ENCODE measurements around the gene HAUS7. TPM values are rescaled to one million over a fixed set of nuclear protein-coding genes. Genes with fewer than 3 reads are reported as not detected.

Gene HAUS7
- total and polyA plus RNA-seq, 2 of the 8 experiments (the other 6 are each of a cell fraction or from before 2014, with no cell fraction given): 45.4 to 54.0 TPM

- Histone ChIP-seq H2BK20ac (ENCODE audit: low read length) (no peak overlapping the region), H2BK15ac (ENCODE audit: low read length) (no peak overlapping the region), H4K5ac (ENCODE audit: insufficient read length, low read depth, low read length) (no peak overlapping the region), H3K4ac (replicated peaks; ENCODE audit: insufficient read length, low read depth, low read length) (no peak overlapping the region), H4K8ac (ENCODE audit: extremely low read depth, insufficient read depth, low read length) (no peak overlapping the region), H3K23me2 (ENCODE audit: low read depth, low read length) (peaks cover 2% of the 10 kb centered on the region; the same call in 1 of the 2 replicates), H3K9ac (replicated peaks in 1 of 4; ENCODE audit: extremely low read depth in 1 of 4, low read depth in 3 of 4, low read length in 3 of 4) (no peak overlapping the region), H2BK12ac (ENCODE audit: low read depth, low read length) (no peak overlapping the region), H3K4me3 (ENCODE audit: extremely low read depth in 1 of 4, insufficient read depth in 2 of 4, low read depth in 3 of 4, low read length in 4 of 4) (no peak overlapping the region), H3K4me1 (replicated peaks in 1 of 4; ENCODE audit: control insufficient read depth in 3 of 4, insufficient read depth in 4 of 4, low read length in 3 of 4) (no peaks in the 10 kb centered on the region; a peak in 1 of 7 replicates), H3K27me3 (replicated peaks in 1 of 4; ENCODE audit: control insufficient read depth in 3 of 4, extremely low read depth in 1 of 4, insufficient read depth in 3 of 4, low read length in 3 of 4) (no peaks in the 10 kb centered on the region), H2AFZ (ENCODE audit: low read length) (no peak overlapping the region), H2BK120ac (replicated peaks; ENCODE audit: low read depth, low read length) (no peak overlapping the region), H3K18ac (ENCODE audit: extremely low read depth, low read length) (no peak overlapping the region), H2BK5ac (ENCODE audit: low read depth, low read length) (no peak overlapping the region), H3K23ac (ENCODE audit: insufficient read length) (no peak overlapping the region), H3K4me2 (ENCODE audit: insufficient read depth in 1 of 2, low read depth in 2 of 2, low read length in 2 of 2) (no peak overlapping the region), H3K56ac (replicated peaks; ENCODE audit: insufficient read length, low read depth, low read length) (no peak overlapping the region), H4K20me1 (replicated peaks in 1 of 2; ENCODE audit: control insufficient read depth in 1 of 2, insufficient read depth in 2 of 2, low read length in 2 of 2) (peaks cover 0 to 4% of the 10 kb centered on the region in 2 experiments), H2AK5ac (ENCODE audit: low read depth, low read length) (no peak overlapping the region), H4K91ac (replicated peaks; ENCODE audit: insufficient read length, low read length) (no peak overlapping the region), H3K36me3 (ENCODE audit: control insufficient read depth in 2 of 4, insufficient read depth in 4 of 4, low read length in 3 of 4) (no peaks in the 10 kb centered on the region), H3K27ac (ENCODE audit: low read depth, low read length) (no peak overlapping the region), H3K79me1 (ENCODE audit: low read depth, low read length) (no peaks in the 10 kb centered on the region), H3K14ac (ENCODE audit: insufficient read length) (no peak overlapping the region), H3K79me2 (ENCODE audit: control insufficient read depth in 1 of 2, insufficient read depth in 2 of 2, low read length in 2 of 2) (no peaks in the 10 kb centered on the region), H3K9me3 (ENCODE audit: insufficient read depth in 2 of 2, low read depth in 1 of 2, low read length in 1 of 2) (no peaks in the 10 kb centered on the region)
- 95% methylated on average over 4 of the region's 8 CpGs; no CpG with 5 or more reads in 1 of the 2 experiments for WGBS, 2 experiments (ENCODE audit: extremely low coverage in 1 of 2, insufficient coverage in 1 of 2, insufficient read length in 1 of 2, insufficient replicate concordance in 2 of 2, low coverage in 1 of 2, low lambda C conversion rate in 2 of 2, missing lambda C conversion rate in 1 of 2)
- TF ChIP-seq EP300 (IDR thresholded peaks at IDR 0.05; ENCODE audit: borderline replicate concordance in 1 of 2, low read depth in 2 of 2, low read length in 2 of 2): no peak
- TF ChIP-seq KDM5A (IDR thresholded peaks at IDR 0.05; ENCODE audit: low read length): no peak
- TF ChIP-seq JUND (IDR thresholded peaks at IDR 0.05; ENCODE audit: low read length): no peak
- no peak for TF ChIP-seq SIX5 (IDR thresholded peaks at IDR 0.05; ENCODE audit: low read depth, low read length)
- TF ChIP-seq JUN (IDR thresholded peaks at IDR 0.05; ENCODE audit: low read depth, low read length): no peak
- TF ChIP-seq MAFK (IDR thresholded peaks at IDR 0.05; ENCODE audit: low read depth, low read length): no peak
- TF ChIP-seq YY1 (IDR thresholded peaks at IDR 0.05; ENCODE audit: low read depth, low read length): no peak
- TF ChIP-seq SUZ12 (IDR thresholded peaks at IDR 0.05; ENCODE audit: low read length): no peak
- no peak for TF ChIP-seq ATF3 (IDR thresholded peaks at IDR 0.05; ENCODE audit: insufficient read depth, low read depth, low read length)
- TF ChIP-seq GABPA (IDR thresholded peaks at IDR 0.05; ENCODE audit: borderline replicate concordance, insufficient read depth, low read length): no peak
- TF ChIP-seq SP1 (IDR thresholded peaks at IDR 0.05; ENCODE audit: low read depth, low read length): no peak
- no peak for TF ChIP-seq BACH1 (IDR thresholded peaks at IDR 0.05; ENCODE audit: low read length)
- no peak for TF ChIP-seq TCF12 (IDR thresholded peaks at IDR 0.05; ENCODE audit: low read depth, low read length)
- FAIRE-seq (no peak), DNase-seq (ENCODE audit: low read depth in 1 of 2, low spot score in 2 of 2) (no peak)
- ChIA-PET CTCF (ENCODE audit: partially characterized antibody) (interaction anchor here (0.7 kb wide), 1 partner anchor 10 kb away, joined by 3 read pairs; no protein-coding TSS in a partner anchor), POLR2A (ENCODE audit: partially characterized antibody) (no interaction called here)
Measured at GRCh38 chrX:153501530-153501929, 31.2 kb upstream of the HAUS7 start.
